ENCODE data around the gene RPLP2.

Gene RPLP2

DNA sequence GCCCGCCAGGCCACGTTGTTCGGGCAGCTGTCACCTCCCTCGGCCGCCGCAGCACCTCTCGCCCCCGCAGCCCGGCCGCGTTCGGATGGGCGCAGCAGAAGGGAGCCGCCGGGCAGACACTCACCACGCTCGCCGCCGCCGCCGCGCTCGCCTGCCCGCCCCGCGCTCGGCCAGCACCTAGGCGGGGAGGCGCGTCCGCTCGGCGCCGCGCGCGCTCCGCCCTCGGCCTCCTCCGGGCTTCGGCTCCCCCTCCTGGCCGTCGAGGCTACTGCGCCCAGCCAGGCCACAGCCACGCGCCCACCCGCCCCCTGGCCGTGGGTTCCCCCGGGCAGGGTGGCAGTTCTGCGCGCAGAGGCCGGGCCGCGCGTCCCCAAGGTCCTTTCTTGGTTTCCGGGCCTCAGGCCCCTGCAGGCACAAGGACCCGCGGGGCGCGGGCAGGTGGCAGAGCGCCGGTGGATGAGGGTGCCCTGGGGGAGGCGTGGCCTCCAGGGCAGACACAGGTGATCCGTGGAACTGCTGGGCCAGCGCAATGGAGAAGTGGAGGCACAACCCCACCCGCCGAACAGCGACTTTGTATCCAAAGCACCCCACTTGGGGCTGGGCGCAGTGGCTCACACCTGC is 11.6 kb upstream of the RPLP2 start, which contains the start of gene SLC25A22 (continued):
- no peak for TF ChIP-seq REPIN1 (tag by site-specific recombination; IDR thresholded peaks at IDR 0.05; ENCODE audit: low read depth)
- TF ChIP-seq ZNF544 (tag by site-specific recombination; IDR thresholded peaks at IDR 0.05) = no peak
- no peak for TF ChIP-seq ZNF768 (tag by site-specific recombination; IDR thresholded peaks at IDR 0.05)
- no peak for TF ChIP-seq ZFP41 (tag by site-specific recombination; IDR thresholded peaks at IDR 0.05; ENCODE audit: borderline replicate concordance)
- no peak; the same call in 1 of the 2 replicates for TF ChIP-seq MEIS1 (CRISPR knock-in tag; IDR thresholded peaks at IDR 0.05; ENCODE audit: borderline replicate concordance)
- TF ChIP-seq BCL6B (tag by site-specific recombination; IDR thresholded peaks at IDR 0.05) = no peak
- TF ChIP-seq, protein P1, sequence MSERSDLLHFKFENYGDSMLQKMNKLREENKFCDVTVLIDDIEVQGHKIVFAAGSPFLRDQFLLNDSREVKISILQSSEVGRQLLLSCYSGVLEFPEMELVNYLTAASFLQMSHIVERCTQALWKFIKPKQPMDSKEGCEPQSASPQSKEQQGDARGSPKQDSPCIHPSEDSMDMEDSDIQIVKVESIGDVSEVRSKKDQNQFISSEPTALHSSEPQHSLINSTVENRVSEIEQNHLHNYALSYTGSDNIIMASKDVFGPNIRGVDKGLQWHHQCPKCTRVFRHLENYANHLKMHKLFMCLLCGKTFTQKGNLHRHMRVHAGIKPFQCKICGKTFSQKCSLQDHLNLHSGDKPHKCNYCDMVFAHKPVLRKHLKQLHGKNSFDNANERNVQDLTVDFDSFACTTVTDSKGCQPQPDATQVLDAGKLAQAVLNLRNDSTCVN (tag by site-specific recombination; optimal IDR thresholded peaks at IDR 0.05) = peak; percentile 59

- H3K36me3 ChIP-seq (ENCODE audit: control insufficient read depth in 2 of 2, insufficient read depth in 1 of 2, low read length in 2 of 2) = peaks cover 0 to 54% of the 10 kb centered on the region in 2 experiments; a peak in 1 of 3 replicates
- peaks cover 6% of the 10 kb centered on the region for H3K4me1 ChIP-seq (ENCODE audit: control insufficient read depth, insufficient read depth, low read length)
- TF ChIP-seq HIC1 (tag by site-specific recombination; IDR thresholded peaks at IDR 0.05) (0 out of 2 replicates have a peak, but pooled peaks have one; percentile 15), KLF8 (tag by site-specific recombination; IDR thresholded peaks at IDR 0.05) (0 out of 2 replicates have a peak, but pooled peaks have one; percentile 23), ZNF561 (tag by site-specific recombination; IDR thresholded peaks at IDR 0.05; ENCODE audit: borderline replicate concordance) (no peak)
- ChIA-PET CTCF (interaction anchor here (1.2 kb wide), 1 partner anchor 11 kb away, joined by 6 read pairs; no protein-coding TSS in a partner anchor), POLR2A (interaction anchor here (1.3 to 1.5 kb wide), 2 partner anchors 9 to 21 kb away, joined by 3 read pairs; partner anchors contain the start of gene RPLP2)
- no peak overlapping the region for H3K27ac ChIP-seq (ENCODE audit: extremely low read depth, low read depth, low read length)
- H3K9me3 ChIP-seq (ENCODE audit: control insufficient read depth, insufficient read depth, low read depth, low read length) = no peaks in the 10 kb centered on the region
- no peak overlapping the region for H3K4me3 ChIP-seq (ENCODE audit: low read depth, low read length)
Measured at GRCh38 chr11:799641-800316, 10.0 kb upstream of the RPLP2 start.

DNA sequence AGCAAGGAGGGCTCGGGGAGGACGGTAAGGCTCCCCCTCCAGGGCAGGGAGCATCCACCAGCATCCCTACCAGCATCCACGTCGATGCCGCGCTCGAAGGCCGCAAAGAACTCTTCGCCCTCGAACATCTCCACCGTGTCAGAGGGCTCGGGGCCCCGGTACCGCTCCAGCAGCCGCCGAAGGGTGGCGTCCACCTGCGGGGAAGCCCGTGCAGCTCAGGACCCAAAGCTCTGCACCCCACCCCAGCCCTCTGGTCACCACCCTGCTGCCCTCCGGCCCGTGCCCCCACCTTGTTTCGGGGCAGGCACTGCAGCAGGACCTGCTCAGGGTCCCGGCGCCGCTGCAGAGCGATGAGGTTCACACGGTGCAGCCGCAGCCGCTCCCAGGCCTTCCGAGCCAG is 9.3 kb upstream of the RPLP2 start:
- H3K9me3 ChIP-seq (ENCODE audit: control insufficient read depth, insufficient read depth, low read depth, low read length) = no peaks in the 10 kb centered on the region
- H3K4me3 ChIP-seq (ENCODE audit: low read depth, low read length) = no peak overlapping the region
- H3K4me1 ChIP-seq (ENCODE audit: control insufficient read depth, insufficient read depth, low read length) = peaks cover 6% of the 10 kb centered on the region
- ChIA-PET POLR2A (interaction anchor here (0.5 to 1.5 kb wide), 3 partner anchors 17 to 23 kb away, joined by 3 to 8 read pairs (median 3); partner anchors contain the start of gene GATD1), CTCF (no interaction called here)
- no peak overlapping the region for H3K27ac ChIP-seq (ENCODE audit: extremely low read depth, low read depth, low read length)
- H3K36me3 ChIP-seq (ENCODE audit: control insufficient read depth in 2 of 2, insufficient read depth in 1 of 2, low read length in 2 of 2) = peaks cover 0 to 54% of the 10 kb centered on the region in 2 experiments; a peak in 1 of 3 replicates
- TF ChIP-seq ZNF175 (tag by site-specific recombination; IDR thresholded peaks at IDR 0.05) (no peak), ZNF571 (tag by site-specific recombination; IDR thresholded peaks at IDR 0.05) (no peak), ZNF350 (tag by site-specific recombination; IDR thresholded peaks at IDR 0.05) (no peak), ZNF140 (tag by site-specific recombination; IDR thresholded peaks at IDR 0.05) (no peak), ZNF114 (tag by site-specific recombination; IDR thresholded peaks at IDR 0.05) (no peak), ZNF214 (tag by site-specific recombination; IDR thresholded peaks at IDR 0.05; ENCODE audit: borderline replicate concordance) (no peak), ZNF302 (tag by site-specific recombination; IDR thresholded peaks at IDR 0.05; ENCODE audit: low read depth) (no peak), ZNF639 (tag by site-specific recombination; IDR thresholded peaks at IDR 0.05) (no peak), YY2 (tag by site-specific recombination; IDR thresholded peaks at IDR 0.05) (no peak), ZNF768 (tag by site-specific recombination; IDR thresholded peaks at IDR 0.05) (no peak), ZNF645 (tag by site-specific recombination; IDR thresholded peaks at IDR 0.05) (no peak), KLF7 (tag by site-specific recombination; IDR thresholded peaks at IDR 0.05; ENCODE audit: borderline replicate concordance) (no peak), ZNF677 (tag by site-specific recombination; IDR thresholded peaks at IDR 0.05) (no peak), GLIS1 (tag by site-specific recombination; IDR thresholded peaks at IDR 0.05) (no peak), KLF1 (tag by site-specific recombination; IDR thresholded peaks at IDR 0.05) (no peak)

Data from HEK293 (cell line).